HL-60 (cell line): ENCODE data around the gene HS1BP3.

ENCODE experiments used
- DNase-seq, 2 experiments: peaks; one replicate each; pipeline ENCODE4 v3.0.0-alpha.2; 2010 to 2020; ENCODE audit warnings: low read depth in 1 of 2, low spot score in 1 of 2
- H3K27ac ChIP-seq: fragments of 250-450 bp; sonication (Bioruptor Pico); replicated peaks from 2 replicates; pipeline ENCODE4 v1.5.1; 2020; ENCODE audit warnings: mild to moderate bottlenecking, moderate library complexity
- H3K27me3 ChIP-seq: fragments of 250-450 bp; sonication (Bioruptor Pico); 2 replicates; pipeline ENCODE4 v1.5.1; 2021; ENCODE audit warnings: mild to moderate bottlenecking, moderate library complexity; ENCODE audit not compliant: insufficient read depth, poor library complexity, severe bottlenecking
- H3K4me3 ChIP-seq: replicated peaks from 2 replicates; pipeline ENCODE4 v1.5.1; 2011; ENCODE audit warnings: mild to moderate bottlenecking, control low read depth, low read length; ENCODE audit not compliant: insufficient read depth
- GABPA ChIP-seq: IDR thresholded peaks from 2 replicates; pipeline ENCODE4 v1.6.1; 2012; ENCODE audit warnings: low read depth
- POLR2AphosphoS5 ChIP-seq: IDR thresholded peaks from 2 replicates; pipeline ENCODE4 v1.6.1; 2012; ENCODE audit warnings: low read depth
- SPI1 ChIP-seq: IDR thresholded peaks from 2 replicates; pipeline ENCODE4 v1.6.1; 2012; ENCODE audit warnings: low read depth, mild to moderate bottlenecking, borderline replicate concordance
- TF ChIP-seq, protein P1 (sequence below): IDR thresholded peaks from 2 replicates; pipeline ENCODE4 v1.6.1; 2012; ENCODE audit warnings: low read depth; ENCODE audit not compliant: insufficient replicate concordance
- TF ChIP-seq, protein P2 (sequence below): IDR thresholded peaks from one replicate; pipeline ENCODE4 v1.5.1; 2011; ENCODE audit warnings: low read length, control low read depth, inconsistent platforms; ENCODE audit not compliant: insufficient read depth

Gene HS1BP3

GRCh38 chr2:20569464-20570223 lies 81.3 kb downstream of the HS1BP3 start:
- TF ChIP-seq, protein P1, sequence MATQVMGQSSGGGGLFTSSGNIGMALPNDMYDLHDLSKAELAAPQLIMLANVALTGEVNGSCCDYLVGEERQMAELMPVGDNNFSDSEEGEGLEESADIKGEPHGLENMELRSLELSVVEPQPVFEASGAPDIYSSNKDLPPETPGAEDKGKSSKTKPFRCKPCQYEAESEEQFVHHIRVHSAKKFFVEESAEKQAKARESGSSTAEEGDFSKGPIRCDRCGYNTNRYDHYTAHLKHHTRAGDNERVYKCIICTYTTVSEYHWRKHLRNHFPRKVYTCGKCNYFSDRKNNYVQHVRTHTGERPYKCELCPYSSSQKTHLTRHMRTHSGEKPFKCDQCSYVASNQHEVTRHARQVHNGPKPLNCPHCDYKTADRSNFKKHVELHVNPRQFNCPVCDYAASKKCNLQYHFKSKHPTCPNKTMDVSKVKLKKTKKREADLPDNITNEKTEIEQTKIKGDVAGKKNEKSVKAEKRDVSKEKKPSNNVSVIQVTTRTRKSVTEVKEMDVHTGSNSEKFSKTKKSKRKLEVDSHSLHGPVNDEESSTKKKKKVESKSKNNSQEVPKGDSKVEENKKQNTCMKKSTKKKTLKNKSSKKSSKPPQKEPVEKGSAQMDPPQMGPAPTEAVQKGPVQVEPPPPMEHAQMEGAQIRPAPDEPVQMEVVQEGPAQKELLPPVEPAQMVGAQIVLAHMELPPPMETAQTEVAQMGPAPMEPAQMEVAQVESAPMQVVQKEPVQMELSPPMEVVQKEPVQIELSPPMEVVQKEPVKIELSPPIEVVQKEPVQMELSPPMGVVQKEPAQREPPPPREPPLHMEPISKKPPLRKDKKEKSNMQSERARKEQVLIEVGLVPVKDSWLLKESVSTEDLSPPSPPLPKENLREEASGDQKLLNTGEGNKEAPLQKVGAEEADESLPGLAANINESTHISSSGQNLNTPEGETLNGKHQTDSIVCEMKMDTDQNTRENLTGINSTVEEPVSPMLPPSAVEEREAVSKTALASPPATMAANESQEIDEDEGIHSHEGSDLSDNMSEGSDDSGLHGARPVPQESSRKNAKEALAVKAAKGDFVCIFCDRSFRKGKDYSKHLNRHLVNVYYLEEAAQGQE, result no peak
- TF ChIP-seq, protein P2, sequence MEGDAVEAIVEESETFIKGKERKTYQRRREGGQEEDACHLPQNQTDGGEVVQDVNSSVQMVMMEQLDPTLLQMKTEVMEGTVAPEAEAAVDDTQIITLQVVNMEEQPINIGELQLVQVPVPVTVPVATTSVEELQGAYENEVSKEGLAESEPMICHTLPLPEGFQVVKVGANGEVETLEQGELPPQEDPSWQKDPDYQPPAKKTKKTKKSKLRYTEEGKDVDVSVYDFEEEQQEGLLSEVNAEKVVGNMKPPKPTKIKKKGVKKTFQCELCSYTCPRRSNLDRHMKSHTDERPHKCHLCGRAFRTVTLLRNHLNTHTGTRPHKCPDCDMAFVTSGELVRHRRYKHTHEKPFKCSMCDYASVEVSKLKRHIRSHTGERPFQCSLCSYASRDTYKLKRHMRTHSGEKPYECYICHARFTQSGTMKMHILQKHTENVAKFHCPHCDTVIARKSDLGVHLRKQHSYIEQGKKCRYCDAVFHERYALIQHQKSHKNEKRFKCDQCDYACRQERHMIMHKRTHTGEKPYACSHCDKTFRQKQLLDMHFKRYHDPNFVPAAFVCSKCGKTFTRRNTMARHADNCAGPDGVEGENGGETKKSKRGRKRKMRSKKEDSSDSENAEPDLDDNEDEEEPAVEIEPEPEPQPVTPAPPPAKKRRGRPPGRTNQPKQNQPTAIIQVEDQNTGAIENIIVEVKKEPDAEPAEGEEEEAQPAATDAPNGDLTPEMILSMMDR, result no peak
- no peak for TF ChIP-seq POLR2AphosphoS5
- no peak for DNase-seq
- Histone ChIP-seq H3K27ac (no peak overlapping the region), H3K4me3 (no peak overlapping the region), H3K27me3 (no peaks in the 10 kb centered on the region)

DNA sequence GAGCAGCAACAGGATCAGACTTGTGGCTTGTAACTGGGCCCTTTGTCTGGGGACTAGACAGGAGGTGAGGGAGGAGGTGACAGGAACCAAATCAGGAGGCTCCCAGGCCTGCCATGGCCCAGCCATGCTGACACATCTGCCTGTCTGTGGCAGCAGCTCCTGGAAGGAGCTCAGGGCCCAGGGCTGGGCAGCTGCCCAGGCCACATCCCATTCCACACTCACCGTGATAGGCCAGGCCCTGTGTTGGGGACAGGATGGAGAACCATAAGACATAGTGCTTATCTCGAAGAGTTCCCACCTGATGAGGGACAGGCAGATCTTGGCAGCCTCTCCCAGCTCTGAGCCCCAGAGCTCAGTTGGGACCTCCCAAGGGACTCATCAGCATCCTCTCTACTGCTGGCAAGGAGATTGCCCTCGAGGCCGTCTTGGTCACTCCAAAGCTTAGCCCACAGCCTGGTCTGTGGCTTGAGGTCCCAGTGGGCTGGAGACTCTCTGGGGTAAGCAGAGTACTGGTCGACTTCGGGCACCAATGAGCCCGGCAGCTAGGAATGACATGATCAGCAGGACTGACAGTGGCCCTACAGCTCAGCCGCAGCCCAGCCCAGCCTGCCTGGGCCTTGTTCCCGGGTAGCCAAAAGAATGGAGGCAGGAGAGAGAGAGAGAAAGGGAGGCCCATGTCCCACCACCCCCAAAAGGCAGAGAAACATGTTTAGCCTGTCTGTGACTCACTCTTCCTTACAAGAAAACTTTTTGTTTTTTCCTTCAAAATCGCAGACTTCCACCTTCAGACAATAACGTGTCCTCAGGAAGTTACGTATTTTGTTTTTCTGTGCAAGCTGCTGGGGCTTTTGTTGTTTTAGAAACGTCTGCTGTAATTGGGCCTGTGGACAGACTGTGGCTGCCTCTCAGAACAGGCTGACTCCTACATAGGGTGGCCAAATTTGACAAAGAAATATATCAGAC lies 82.1 kb downstream of the HS1BP3 start:
- Histone ChIP-seq H3K4me3 (no peak overlapping the region), H3K27ac (no peak overlapping the region), H3K27me3 (no peaks in the 10 kb centered on the region)
- no peak for DNase-seq
- TF ChIP-seq POLR2AphosphoS5 (no peak), SPI1 (no peak), GABPA (no peak)
- TF ChIP-seq, protein P2, result no peak
- TF ChIP-seq, protein P1, result no peak

DNA sequence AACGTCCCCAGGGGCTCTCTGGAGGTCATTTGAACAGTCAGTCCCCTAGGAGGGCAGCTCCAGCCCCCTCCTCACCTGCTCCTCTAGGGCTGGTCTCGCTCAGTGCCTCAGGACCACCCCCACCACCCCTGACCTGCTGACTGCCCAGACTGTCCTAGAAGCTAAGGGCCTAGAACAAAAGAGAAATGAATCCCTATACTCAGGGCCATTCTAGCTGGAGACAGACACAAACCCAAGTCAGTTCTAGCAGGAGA lies 83.0 kb downstream of the HS1BP3 start:
- no peaks in the 10 kb centered on the region for H3K27me3 ChIP-seq
- H3K27ac ChIP-seq, result no peak overlapping the region
- DNase-seq, result no peak
- H3K4me3 ChIP-seq, result no peak overlapping the region
- TF ChIP-seq POLR2AphosphoS5 (no peak), SPI1 (no peak), GABPA (no peak)
- TF ChIP-seq, protein P1, result no peak
- TF ChIP-seq, protein P2, result no peak
